8988T (cell line): Measurements from ENCODE around the gene SERTAD4.
"Not testable (repeated sequence)": the region's sequence is repeated elsewhere in the genome, so short reads cannot be mapped to it uniquely, and the experiment has no call there.

Experiments
- DNase-seq: peaks from one replicate; pipeline ENCODE4 v3.0.0; 2011

SERTAD4 gene

GRCh38 chr1:210232511-210233215 lies at the start of gene SERTAD4:
Gene SERTAD4, plus strand, starts transcription at chr1:210232796. Its CDS starts 5,165 bp downstream, at chr1:210237961.
- DNase-seq = no peak

- no peak for DNase-seq
Observed at GRCh38 chr1:210185063-210185462, 47.5 kb upstream of the SERTAD4 start.

- not testable (repeated sequence) for DNase-seq
Observed at GRCh38 chr1:210187849-210188606, 44.6 kb upstream of the SERTAD4 start.

- no peak for DNase-seq
Observed at GRCh38 chr1:210189426-210189825, 43.2 kb upstream of the SERTAD4 start.

- DNase-seq = no peak
Observed at GRCh38 chr1:210195635-210196160, 36.9 kb upstream of the SERTAD4 start.

GRCh38 chr1:210196266-210196665 lies 36.3 kb upstream of the SERTAD4 start:
- DNase-seq = not testable (repeated sequence)

GRCh38 chr1:210198840-210199239 lies 33.8 kb upstream of the SERTAD4 start:
- DNase-seq = no peak

GRCh38 chr1:210200124-210200736 lies 32.4 kb upstream of the SERTAD4 start:
- no peak for DNase-seq

- DNase-seq = no peak
Observed at GRCh38 chr1:210201681-210202080, 30.9 kb upstream of the SERTAD4 start.

- DNase-seq = no peak
Observed at GRCh38 chr1:210207597-210208450, 24.8 kb upstream of the SERTAD4 start.

GRCh38 chr1:210213335-210213734 lies 19.3 kb upstream of the SERTAD4 start:
- no peak for DNase-seq

GRCh38 chr1:210214573-210215409 lies 17.8 kb upstream of the SERTAD4 start:
- no peak for DNase-seq

GRCh38 chr1:210217482-210217881 lies 15.1 kb upstream of the SERTAD4 start:
- DNase-seq = no peak

- no peak for DNase-seq
Observed at GRCh38 chr1:210218047-210218446, 14.5 kb upstream of the SERTAD4 start.

- DNase-seq = no peak
Observed at GRCh38 chr1:210222340-210223006, 10.1 kb upstream of the SERTAD4 start.

GRCh38 chr1:210223226-210223904 lies 9.2 kb upstream of the SERTAD4 start:
- no peak for DNase-seq

- no peak for DNase-seq
Observed at GRCh38 chr1:210228158-210228557, 4.4 kb upstream of the SERTAD4 start.

- no peak for DNase-seq
Observed at GRCh38 chr1:210230149-210230695, 2.4 kb upstream of the SERTAD4 start.

GRCh38 chr1:210231846-210232510 lies 618 bp upstream of the SERTAD4 start:
- no peak for DNase-seq

GRCh38 chr1:210233216-210233494 lies 559 bp downstream of the SERTAD4 start:
- no peak for DNase-seq
